SU-DHL-6 (cell line): Measurements from ENCODE around the gene DDX27.
A peak's percentile ranks its signal among the peaks of the same experiment; 100 is the strongest.

ENCODE experiments used
- H2AFZ ChIP-seq: fragments of 200-600 bp; sonication (generic); 2 replicates; pipeline ENCODE4 v1.6.1; 2014; ENCODE audit warnings: low read depth, mild to moderate bottlenecking, moderate library complexity, mixed read lengths, antibody characterized with exemption, low read length; ENCODE audit not compliant: severe bottlenecking
- H3F3A ChIP-seq: fragments of 200-600 bp; shearing (Covaris generic); 2 replicates; pipeline ENCODE4 v1.6.0; 2016; ENCODE audit warnings: antibody characterized with exemption, mild to moderate bottlenecking; ENCODE audit not compliant: insufficient read depth
- H3K27ac ChIP-seq: fragments of 200-600 bp; sonication (generic); 2 replicates; pipeline ENCODE4 v1.5.1; 2016; ENCODE audit warnings: low read depth, mild to moderate bottlenecking, low read length, moderate library complexity, mixed read lengths
- H3K27me3 ChIP-seq: fragments of 200-600 bp; sonication (generic), shearing (Covaris generic); 2 replicates; pipeline ENCODE4 v1.6.0; 2014; ENCODE audit warnings: mild to moderate bottlenecking, low read length
- H3K36me3 ChIP-seq: fragments of 200-600 bp; sonication (generic); 2 replicates; pipeline ENCODE4 v1.6.1; 2014; ENCODE audit warnings: mild to moderate bottlenecking, low read length, mixed read lengths
- H3K4me2 ChIP-seq: fragments of 300-600, 200-600 bp; shearing (Covaris generic), sonication (generic); 2 replicates; pipeline ENCODE4 v1.6.0; 2014; ENCODE audit warnings: low read length, low read depth, mild to moderate bottlenecking; ENCODE audit not compliant: poor library complexity, severe bottlenecking
- H3K4me3 ChIP-seq: fragments of 200-600 bp; sonication (generic); 2 replicates; pipeline ENCODE4 v1.5.1; 2014; ENCODE audit warnings: antibody characterized with exemption, low read length, mild to moderate bottlenecking, mixed read lengths; ENCODE audit not compliant: insufficient read depth, poor library complexity, severe bottlenecking
- H3K79me2 ChIP-seq: fragments of 200-600 bp; sonication (generic); 2 replicates; pipeline ENCODE4 v1.6.1; 2014; ENCODE audit warnings: mild to moderate bottlenecking, low read length, moderate library complexity; ENCODE audit not compliant: insufficient read depth
- H3K9ac ChIP-seq: fragments of 200-600 bp; sonication (generic); 2 replicates; pipeline ENCODE4 v1.7.0; 2014; ENCODE audit warnings: mild to moderate bottlenecking, low read length
- H3K9me2 ChIP-seq: fragments of 200-600 bp; sonication (generic); replicated peaks from 2 replicates; pipeline ENCODE4 v1.6.1; 2014; ENCODE audit warnings: low read length; ENCODE audit not compliant: insufficient read depth
- H3K9me3 ChIP-seq: fragments of 200-600 bp; sonication (generic); 2 replicates; pipeline ENCODE4 v1.6.1; 2014; ENCODE audit warnings: low read length, mixed read lengths; ENCODE audit not compliant: insufficient read depth
- H4K20me1 ChIP-seq: fragments of 200-600 bp; sonication (generic); 2 replicates; pipeline ENCODE4 v1.6.1; 2014; ENCODE audit warnings: low read depth, mild to moderate bottlenecking, antibody characterized with exemption, low read length, moderate library complexity, mixed read lengths
- CTCF ChIP-seq: fragments of 200-600 bp; sonication (generic); IDR thresholded peaks from one replicate; pipeline ENCODE4 v1.5.1; 2017; ENCODE audit warnings: antibody characterized with exemption, mild to moderate bottlenecking, low read length, moderate library complexity; ENCODE audit not compliant: insufficient read depth, poor library complexity, severe bottlenecking
- EZH2phosphoT487 ChIP-seq: fragments of 200-600 bp; sonication (generic), shearing (Covaris generic); conservative IDR thresholded peaks from 2 replicates; pipeline ENCODE4 v1.6.1; 2018; ENCODE audit warnings: mild to moderate bottlenecking, antibody characterized with exemption, low read length, moderate library complexity, mixed read lengths

The DDX27 gene

GRCh38 chr20:49184691-49185070 is 34.5 kb upstream of the DDX27 start:
- peaks cover 15% of the 10 kb centered on the region for H4K20me1 ChIP-seq
- H3K4me2 ChIP-seq: peak overlapping the region; percentile 39
- H3K4me3 ChIP-seq: no peak overlapping the region
- H3K27ac ChIP-seq: no peak overlapping the region
- no peaks in the 10 kb centered on the region for H3K27me3 ChIP-seq
- H3K9me3 ChIP-seq: no peaks in the 10 kb centered on the region
- 0 out of 2 replicates have a peak overlapping the region, but pooled peaks have one; percentile 9 for H3K9ac ChIP-seq
- no peaks in the 10 kb centered on the region for H3K36me3 ChIP-seq
- no peak for TF ChIP-seq CTCF
- no peak for TF ChIP-seq EZH2phosphoT487
- no peak overlapping the region for H2AFZ ChIP-seq
- peaks cover 81% of the 10 kb centered on the region for H3K79me2 ChIP-seq
- no peaks in the 10 kb centered on the region for H3K9me2 ChIP-seq
- no peaks in the 10 kb centered on the region for H3F3A ChIP-seq

- Histone ChIP-seq H3K9ac (0 out of 2 replicates have a peak overlapping the region, but pooled peaks have one; percentile 9), H4K20me1 (peaks cover 15% of the 10 kb centered on the region), H3K27ac (no peak overlapping the region), H3K4me2 (peak overlapping the region; percentile 39), H3K9me2 (no peaks in the 10 kb centered on the region), H3F3A (no peaks in the 10 kb centered on the region), H3K9me3 (no peaks in the 10 kb centered on the region), H3K4me3 (no peak overlapping the region), H3K27me3 (no peaks in the 10 kb centered on the region), H3K36me3 (no peaks in the 10 kb centered on the region), H2AFZ (no peak overlapping the region), H3K79me2 (peaks cover 75% of the 10 kb centered on the region)
- no peak for TF ChIP-seq CTCF
- no peak for TF ChIP-seq EZH2phosphoT487
These were observed 34.0 kb upstream of the DDX27 start for GRCh38 chr20:49185071-49185761.

GRCh38 chr20:49186535-49187329 is 32.5 kb upstream of the DDX27 start:
- Histone ChIP-seq H3K79me2 (peaks cover 60% of the 10 kb centered on the region), H3K9me2 (no peaks in the 10 kb centered on the region), H3K27me3 (no peaks in the 10 kb centered on the region), H3K4me3 (peak overlapping the region; percentile 67), H3K36me3 (no peaks in the 10 kb centered on the region), H3K4me2 (peak overlapping the region; percentile 93), H3F3A (no peaks in the 10 kb centered on the region), H2AFZ (no peak overlapping the region), H3K27ac (0 out of 2 replicates have a peak overlapping the region, but pooled peaks have one; percentile 3), H3K9me3 (no peaks in the 10 kb centered on the region), H3K9ac (peak overlapping the region; percentile 57), H4K20me1 (peaks cover 15% of the 10 kb centered on the region)
- TF ChIP-seq CTCF: no peak
- TF ChIP-seq EZH2phosphoT487: no peak
